Hematopoietic multipotent progenitor cell treated with erythropoietin and hydrocortisone succinate and interleukin-3 and kit ligand, for 15 days (in vitro differentiated cells): ENCODE data around the gene SLC28A3.
"Not testable (repeated sequence)": the region's sequence is repeated elsewhere in the genome, so short reads cannot be mapped to it uniquely, and the experiment has no call there.

ENCODE experiments used
- DNase-seq: peaks from one replicate; pipeline ENCODE4 v3.0.0-alpha.2; 2015; ENCODE audit warnings: low spot score

The SLC28A3 gene

GRCh38 chr9:84340535-84340934, at the start of gene SLC28A3:
Gene SLC28A3, minus strand, starts transcription at chr9:84340758. Its CDS starts 125 bp downstream, at chr9:84340633.
- DNase-seq: no peak

- DNase-seq: not testable (repeated sequence)
Observed at GRCh38 chr9:84390254-84390653, 49.7 kb upstream of the SLC28A3 start.

GRCh38 chr9:84387821-84388220, 47.3 kb upstream of the SLC28A3 start:
- DNase-seq: no peak

GRCh38 chr9:84386753-84387152, 46.2 kb upstream of the SLC28A3 start:
- no peak for DNase-seq

- no peak for DNase-seq
Observed at GRCh38 chr9:84385386-84386040, 45.0 kb upstream of the SLC28A3 start.

GRCh38 chr9:84384617-84385016, 44.1 kb upstream of the SLC28A3 start:
- no peak for DNase-seq

- no peak for DNase-seq
Observed at GRCh38 chr9:84383178-84383577, 42.6 kb upstream of the SLC28A3 start.

- DNase-seq: no peak
Observed at GRCh38 chr9:84382720-84383119, 42.2 kb upstream of the SLC28A3 start.

GRCh38 chr9:84381508-84381907, 41.0 kb upstream of the SLC28A3 start:
- no peak for DNase-seq

- DNase-seq: no peak
Observed at GRCh38 chr9:84379740-84380139, 39.2 kb upstream of the SLC28A3 start.

- no peak for DNase-seq
Observed at GRCh38 chr9:84375954-84376353, 35.4 kb upstream of the SLC28A3 start.

- DNase-seq: no peak
Observed at GRCh38 chr9:84374516-84374915, 34.0 kb upstream of the SLC28A3 start.

- no peak for DNase-seq
Observed at GRCh38 chr9:84374013-84374412, 33.5 kb upstream of the SLC28A3 start.

- no peak for DNase-seq
Observed at GRCh38 chr9:84371737-84372136, 31.2 kb upstream of the SLC28A3 start.

- DNase-seq: no peak
Observed at GRCh38 chr9:84368601-84369000, 28.0 kb upstream of the SLC28A3 start.

GRCh38 chr9:84367726-84368125, 27.2 kb upstream of the SLC28A3 start:
- not testable (repeated sequence) for DNase-seq

- no peak for DNase-seq
Observed at GRCh38 chr9:84366683-84367082, 26.1 kb upstream of the SLC28A3 start.

GRCh38 chr9:84364894-84365490, 24.4 kb upstream of the SLC28A3 start:
- not testable (repeated sequence) for DNase-seq

GRCh38 chr9:84361645-84362044, 21.1 kb upstream of the SLC28A3 start:
- no peak for DNase-seq

GRCh38 chr9:84357275-84357674, 16.7 kb upstream of the SLC28A3 start:
- DNase-seq: no peak

- DNase-seq: no peak
Observed at GRCh38 chr9:84354035-84354434, 13.5 kb upstream of the SLC28A3 start.

GRCh38 chr9:84349671-84350070, 9.1 kb upstream of the SLC28A3 start:
- no peak for DNase-seq

- DNase-seq: no peak
Observed at GRCh38 chr9:84343111-84343521, 2.6 kb upstream of the SLC28A3 start.

GRCh38 chr9:84339962-84340361, 596 bp downstream of the SLC28A3 start:
- DNase-seq: no peak
